Kidney epithelial cell (primary cell): ENCODE data around the gene SIM1. TPM values are rescaled to one million over a fixed set of nuclear protein-coding genes. Genes with fewer than 3 reads are reported as not detected.

Source experiments
- DNase-seq: peaks from one replicate; pipeline ENCODE4 v3.0.0-alpha.2; 2010; ENCODE audit warnings: low read depth
- H3K27me3 ChIP-seq: 2 replicates; pipeline ENCODE4 v1.6.0; 2011; ENCODE audit warnings: low read length; ENCODE audit not compliant: control insufficient read depth, insufficient read depth
- H3K36me3 ChIP-seq: 2 replicates; pipeline ENCODE4 v1.5.1; 2011; ENCODE audit warnings: low read length; ENCODE audit not compliant: control insufficient read depth, insufficient read depth
- H3K4me3 ChIP-seq: 2 replicates; pipeline ENCODE4 v1.5.1; 2011; ENCODE audit warnings: low read depth, mild to moderate bottlenecking, control low read depth, low read length
- total RNA-seq: library from RNA; depleted of rRNA; stranded (reverse); fragments of >200 nt; gene quantifications from 2 replicates; pipeline ENCODE4 v1.2.3, GENCODE V29; 2015
- TF ChIP-seq, protein P1 (sequence below): IDR thresholded peaks from 2 replicates; pipeline ENCODE4 v1.5.1; 2011; ENCODE audit warnings: mild to moderate bottlenecking, moderate library complexity, low read length, control low read depth, inconsistent platforms; ENCODE audit not compliant: insufficient read depth, poor library complexity, severe bottlenecking

Gene SIM1
- total RNA-seq, 1 donor from 2014 or later: 2.0 TPM

DNA sequence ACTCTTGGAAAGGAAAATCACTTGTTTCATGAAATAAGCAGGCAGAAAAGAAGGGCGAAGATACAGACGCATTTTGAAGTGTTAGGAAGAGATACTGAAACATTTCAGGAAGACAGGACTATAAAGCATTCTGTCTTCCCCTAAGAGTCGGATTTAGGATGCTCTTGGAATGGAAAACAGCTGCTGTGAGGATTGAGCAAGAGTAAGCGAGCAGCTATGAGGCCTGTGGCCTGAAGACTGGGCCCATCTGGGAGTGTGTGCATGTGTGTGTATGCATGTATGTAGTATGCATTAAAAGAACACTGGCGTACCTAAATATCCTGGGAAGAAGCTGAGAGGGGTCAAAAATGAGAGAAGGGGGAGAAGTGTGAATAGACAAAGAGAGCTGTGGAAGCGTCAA lies 83.6 kb downstream of the SIM1 start:
- TF ChIP-seq, protein P1, sequence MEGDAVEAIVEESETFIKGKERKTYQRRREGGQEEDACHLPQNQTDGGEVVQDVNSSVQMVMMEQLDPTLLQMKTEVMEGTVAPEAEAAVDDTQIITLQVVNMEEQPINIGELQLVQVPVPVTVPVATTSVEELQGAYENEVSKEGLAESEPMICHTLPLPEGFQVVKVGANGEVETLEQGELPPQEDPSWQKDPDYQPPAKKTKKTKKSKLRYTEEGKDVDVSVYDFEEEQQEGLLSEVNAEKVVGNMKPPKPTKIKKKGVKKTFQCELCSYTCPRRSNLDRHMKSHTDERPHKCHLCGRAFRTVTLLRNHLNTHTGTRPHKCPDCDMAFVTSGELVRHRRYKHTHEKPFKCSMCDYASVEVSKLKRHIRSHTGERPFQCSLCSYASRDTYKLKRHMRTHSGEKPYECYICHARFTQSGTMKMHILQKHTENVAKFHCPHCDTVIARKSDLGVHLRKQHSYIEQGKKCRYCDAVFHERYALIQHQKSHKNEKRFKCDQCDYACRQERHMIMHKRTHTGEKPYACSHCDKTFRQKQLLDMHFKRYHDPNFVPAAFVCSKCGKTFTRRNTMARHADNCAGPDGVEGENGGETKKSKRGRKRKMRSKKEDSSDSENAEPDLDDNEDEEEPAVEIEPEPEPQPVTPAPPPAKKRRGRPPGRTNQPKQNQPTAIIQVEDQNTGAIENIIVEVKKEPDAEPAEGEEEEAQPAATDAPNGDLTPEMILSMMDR: no peak
- no peaks in the 10 kb centered on the region for H3K36me3 ChIP-seq
- no peak overlapping the region for H3K4me3 ChIP-seq

DNA sequence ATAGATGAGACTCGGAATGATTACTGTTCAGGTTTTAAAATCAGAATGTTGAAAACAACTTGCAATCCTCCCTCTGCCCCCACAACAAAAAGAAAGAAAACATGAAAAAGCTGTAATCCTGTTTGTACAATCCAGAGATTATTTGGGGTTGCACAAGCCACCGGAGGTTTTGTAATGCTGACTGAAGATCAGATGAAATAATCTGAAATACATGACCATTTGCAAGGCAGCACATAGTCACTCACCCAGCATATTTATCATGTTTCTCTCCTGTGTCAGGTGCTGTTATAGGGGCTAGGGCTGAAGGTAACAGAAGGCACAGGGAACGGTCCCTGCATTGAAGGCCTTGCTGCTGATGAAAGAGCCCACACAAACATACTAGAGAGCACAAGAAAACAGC lies 85.3 kb downstream of the SIM1 start:
- TF ChIP-seq, protein P1: no peak
- no peaks in the 10 kb centered on the region for H3K27me3 ChIP-seq
- no peak overlapping the region for H3K4me3 ChIP-seq

More for the DNA sequence above, 83.6 kb downstream of the SIM1 start:
- no peaks in the 10 kb centered on the region for H3K27me3 ChIP-seq
- no peak for DNase-seq

DNA sequence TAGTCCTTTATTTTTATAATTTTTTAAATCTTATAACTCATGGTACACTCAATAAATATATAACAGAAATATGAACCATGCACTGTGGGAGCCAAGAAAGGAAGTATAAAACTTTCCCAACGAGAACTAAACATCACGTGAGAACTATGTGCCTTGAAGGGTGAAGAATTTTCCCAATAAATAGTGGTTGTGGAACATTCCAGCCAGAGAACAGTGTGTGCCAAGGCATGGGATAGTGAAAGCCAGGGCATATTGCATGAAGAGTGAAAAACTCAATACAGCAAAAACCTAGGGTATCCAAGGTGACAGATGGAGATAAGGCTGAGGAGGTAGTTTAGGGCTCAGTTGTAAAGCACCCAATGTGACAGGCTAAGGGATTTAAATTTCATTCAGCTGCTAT lies 86.1 kb downstream of the SIM1 start:
- DNase-seq: no peak
- TF ChIP-seq, protein P1: no peak
- H3K36me3 ChIP-seq: no peaks in the 10 kb centered on the region
- no peaks in the 10 kb centered on the region for H3K27me3 ChIP-seq
- no peak overlapping the region for H3K4me3 ChIP-seq

More for the DNA sequence above, 85.3 kb downstream of the SIM1 start:
- no peaks in the 10 kb centered on the region for H3K36me3 ChIP-seq
- no peak for DNase-seq

DNA sequence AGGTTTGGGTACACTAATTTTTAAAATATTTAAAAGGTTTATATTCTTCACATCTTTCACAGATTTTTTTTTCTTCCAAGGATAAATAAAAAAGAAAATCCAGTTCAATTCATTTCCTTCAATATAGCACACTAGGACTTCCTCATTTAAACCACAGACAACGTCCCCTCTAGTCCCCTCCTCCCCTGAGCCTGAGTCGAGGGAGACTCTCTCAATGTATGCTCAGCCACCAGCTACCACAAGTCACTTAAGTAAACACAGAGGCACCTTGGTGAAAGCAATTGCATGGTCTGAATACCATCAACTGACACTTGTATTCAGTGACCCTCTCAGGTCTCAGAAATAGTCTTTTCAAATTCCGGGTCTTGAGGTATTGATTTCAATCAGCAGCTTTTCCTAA lies 88.6 kb downstream of the SIM1 start:
- TF ChIP-seq, protein P1: no peak
- no peak for DNase-seq
- H3K36me3 ChIP-seq: no peaks in the 10 kb centered on the region
- H3K27me3 ChIP-seq: no peaks in the 10 kb centered on the region
- H3K4me3 ChIP-seq: no peak overlapping the region

DNA sequence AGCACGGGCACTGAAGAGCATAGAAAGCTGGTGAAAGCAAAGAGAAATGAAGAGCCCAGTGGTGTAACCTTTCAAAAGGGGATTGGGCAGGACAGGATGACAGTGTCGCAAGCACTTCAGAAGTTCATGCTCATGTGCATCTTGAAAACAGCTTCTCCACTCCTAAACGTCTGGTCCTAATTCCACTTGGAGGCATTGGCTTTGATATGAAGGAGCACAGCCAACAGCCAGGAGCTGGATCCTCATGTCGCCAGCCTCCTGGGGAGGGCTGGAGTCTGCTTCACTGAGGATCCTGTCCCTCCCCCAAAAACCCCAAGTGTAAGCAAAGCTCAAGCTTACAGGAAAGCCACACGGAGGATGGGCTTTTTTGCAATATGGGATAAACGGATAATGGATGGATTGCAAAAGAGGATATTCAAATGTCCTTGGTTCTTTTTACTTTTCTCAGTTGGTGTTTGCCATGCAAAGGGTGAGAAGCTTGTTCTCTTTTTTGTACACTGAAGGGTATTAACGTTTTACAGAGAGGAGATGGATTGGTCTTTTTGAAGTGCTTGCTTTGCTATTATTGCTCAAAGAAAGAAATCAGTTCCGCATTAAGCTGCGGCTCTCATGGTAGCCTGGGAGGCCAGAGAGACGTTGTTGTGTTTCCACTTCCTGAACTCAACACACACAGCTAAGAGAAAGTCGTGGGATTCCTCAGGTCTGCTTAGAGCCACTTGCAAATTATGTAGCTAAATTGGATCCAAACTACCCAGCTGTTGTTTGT lies 92.2 kb downstream of the SIM1 start:
- H3K4me3 ChIP-seq: no peak overlapping the region
- no peaks in the 10 kb centered on the region for H3K27me3 ChIP-seq
- no peak for DNase-seq
- TF ChIP-seq, protein P1: no peak
- H3K36me3 ChIP-seq: no peaks in the 10 kb centered on the region

DNA sequence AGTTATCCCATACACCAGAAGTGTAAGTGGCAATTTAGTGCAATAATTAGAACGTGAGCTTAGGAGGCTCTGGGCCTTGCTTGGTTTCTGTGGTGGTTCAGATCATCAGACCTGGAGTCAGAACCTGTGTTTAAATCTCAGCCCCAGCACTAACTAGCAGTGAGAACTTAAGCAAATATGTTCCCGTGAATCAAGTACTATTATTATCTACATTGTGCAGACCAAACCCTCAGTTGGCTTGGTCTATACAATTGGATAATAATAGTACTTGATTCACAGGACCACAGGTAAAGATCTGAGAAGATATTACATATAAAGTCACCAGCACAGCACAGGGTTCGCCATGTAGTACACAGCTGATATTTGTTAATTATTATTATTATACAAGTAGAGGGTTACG lies 93.1 kb downstream of the SIM1 start:
- no peak overlapping the region for H3K4me3 ChIP-seq
- DNase-seq: no peak
- TF ChIP-seq, protein P1: no peak
- no peaks in the 10 kb centered on the region for H3K27me3 ChIP-seq
- no peaks in the 10 kb centered on the region for H3K36me3 ChIP-seq
